Calu3 (cell line): ENCODE results near the gene PFKP. TPM values are rescaled to one million over a fixed set of nuclear protein-coding genes. Genes with fewer than 3 reads are reported as not detected.

Experiments
- Bru-seq: library from RNA; stranded (reverse); fragments of 400-500 nt; gene quantifications from one replicate; lab custom pipeline; 2021; lab: Mats Ljungman, UMichigan
- BruChase-seq, 2 experiments: library from RNA; stranded (reverse); fragments of 400-500 nt; gene quantifications; one replicate each; lab custom pipeline; 2021; lab: Mats Ljungman, UMichigan
- BruUV-seq: library from RNA; stranded (reverse); fragments of 400-500 nt; replicated peaks from 2 replicates; lab custom pipeline; 2021; lab: Mats Ljungman, UMichigan
- CTCF ChIA-PET: fragments of 300-600 bp; sonication (Branson Sonifier 250); formaldehyde crosslinking; loops from one replicate; lab custom pipeline; 2022; ENCODE audit warnings: antibody characterized with exemption; lab: Charles Lee
- DNase-seq: peaks from one replicate; pipeline ENCODE4 v3.0.0; 2022
- H3K27ac Mint-ChIP-seq: one replicate; pipeline ENCODE4 v1.8.0; 2022; ENCODE audit warnings: mixed read lengths; ENCODE audit not compliant: unreplicated experiment
- H3K27me3 Mint-ChIP-seq: one replicate; pipeline ENCODE4 v1.8.0; 2022; ENCODE audit warnings: mixed read lengths; ENCODE audit not compliant: unreplicated experiment
- H3K36me3 Mint-ChIP-seq: one replicate; pipeline ENCODE4 v1.8.0; 2022; ENCODE audit warnings: mild to moderate bottlenecking, moderate library complexity, mixed read lengths; ENCODE audit not compliant: insufficient read depth, unreplicated experiment
- H3K4me1 Mint-ChIP-seq: one replicate; pipeline ENCODE4 v1.8.0; 2022; ENCODE audit warnings: mild to moderate bottlenecking, low read depth, mixed read lengths; ENCODE audit not compliant: unreplicated experiment
- H3K4me3 Mint-ChIP-seq: one replicate; pipeline ENCODE4 v1.8.0; 2022; ENCODE audit warnings: mild to moderate bottlenecking, low read depth, moderate library complexity, mixed read lengths; ENCODE audit not compliant: unreplicated experiment
- H3K9me3 Mint-ChIP-seq: one replicate; pipeline ENCODE4 v1.8.0; 2022; ENCODE audit warnings: low read depth, mixed read lengths; ENCODE audit not compliant: unreplicated experiment
- intact Hi-C: fragments of 100-400 bp; cut with micrococcal nuclease; formaldehyde crosslinking; loops from one replicate; pipeline ENCODE4 v1.10.0; 2022; ENCODE audit not compliant: unreplicated experiment
- long read RNA-seq: library from polyadenylated mRNA; stranded (forward); transcript quantifications from one replicate; pipeline ENCODE4 v2.0.0, GENCODE V29; 2022
- total RNA-seq: library from RNA; stranded (reverse); gene quantifications from 2 replicates; pipeline ENCODE4 v1.2.3, GENCODE V29; 2022
- TF ChIP-seq, protein P1 (sequence below): fragments of 200-600 bp; IDR thresholded peaks from one replicate; pipeline ENCODE4 v1.8.0; 2022; ENCODE audit warnings: antibody characterized with exemption; ENCODE audit not compliant: unreplicated experiment

Gene PFKP
- 253 and 272 TPM in 2 replicates for total RNA-seq
- Bru-seq, nascent RNA: percentile 91 among the genes with signal in this experiment
- percentile 92 among the genes with signal in this experiment for BruChase-seq, experiment 1, labeled RNA remaining after a 6-hour chase
- BruChase-seq, experiment 2, labeled RNA remaining after a 2-hour chase: percentile 90 among the genes with signal in this experiment
- long read RNA-seq, transcript PFKP-201 (6 exons, 1,698 nt): minor isoform, 59 of 257 reads
- long read RNA-seq, transcript PFKP-203 (22 exons, 2,654 nt): major isoform, 150 of 257 reads
- long read RNA-seq, partial matches to known transcripts: 24 of 257 reads
- long read RNA-seq, other reads (novel, unspliced or antisense): 24 of 257 reads

DNA sequence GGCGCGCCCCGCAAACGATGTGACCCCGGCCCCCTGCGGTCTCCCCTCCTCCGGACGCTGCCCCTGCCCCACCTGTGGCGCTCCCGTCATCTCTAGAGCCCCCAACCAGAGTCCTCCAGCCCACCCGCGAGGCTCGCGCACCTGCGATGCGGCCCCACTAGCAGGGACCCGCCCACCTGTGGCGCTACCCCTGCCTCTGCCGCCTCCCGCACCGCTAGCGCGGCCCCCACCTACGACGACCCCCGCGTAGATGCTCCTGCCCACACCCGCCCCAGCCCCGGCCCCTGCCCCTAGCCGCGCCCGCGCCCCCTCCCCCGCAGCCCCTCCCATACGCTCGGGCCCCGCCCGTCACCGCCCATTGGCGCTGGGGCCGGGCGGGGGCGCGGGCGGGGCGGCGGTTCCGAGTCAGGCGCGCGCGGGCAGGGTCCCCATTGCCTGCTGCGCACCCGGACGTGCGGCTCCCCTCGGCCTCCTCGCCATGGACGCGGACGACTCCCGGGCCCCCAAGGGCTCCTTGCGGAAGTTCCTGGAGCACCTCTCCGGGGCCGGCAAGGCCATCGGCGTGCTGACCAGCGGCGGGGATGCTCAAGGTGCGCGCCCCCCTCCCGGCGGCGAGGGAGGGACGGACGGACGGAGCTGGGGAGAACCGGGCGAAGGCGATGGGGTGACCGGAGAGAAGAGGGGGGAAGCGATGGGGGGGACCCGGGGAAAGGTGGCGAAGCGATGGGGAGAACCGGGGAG lies at the start of gene PFKP:
Gene PFKP, plus strand, starts transcription at position 431 of the 741 bp plus-strand sequence. Its CDS starts 48 bp downstream, at position 479.
- TF ChIP-seq, protein P1, sequence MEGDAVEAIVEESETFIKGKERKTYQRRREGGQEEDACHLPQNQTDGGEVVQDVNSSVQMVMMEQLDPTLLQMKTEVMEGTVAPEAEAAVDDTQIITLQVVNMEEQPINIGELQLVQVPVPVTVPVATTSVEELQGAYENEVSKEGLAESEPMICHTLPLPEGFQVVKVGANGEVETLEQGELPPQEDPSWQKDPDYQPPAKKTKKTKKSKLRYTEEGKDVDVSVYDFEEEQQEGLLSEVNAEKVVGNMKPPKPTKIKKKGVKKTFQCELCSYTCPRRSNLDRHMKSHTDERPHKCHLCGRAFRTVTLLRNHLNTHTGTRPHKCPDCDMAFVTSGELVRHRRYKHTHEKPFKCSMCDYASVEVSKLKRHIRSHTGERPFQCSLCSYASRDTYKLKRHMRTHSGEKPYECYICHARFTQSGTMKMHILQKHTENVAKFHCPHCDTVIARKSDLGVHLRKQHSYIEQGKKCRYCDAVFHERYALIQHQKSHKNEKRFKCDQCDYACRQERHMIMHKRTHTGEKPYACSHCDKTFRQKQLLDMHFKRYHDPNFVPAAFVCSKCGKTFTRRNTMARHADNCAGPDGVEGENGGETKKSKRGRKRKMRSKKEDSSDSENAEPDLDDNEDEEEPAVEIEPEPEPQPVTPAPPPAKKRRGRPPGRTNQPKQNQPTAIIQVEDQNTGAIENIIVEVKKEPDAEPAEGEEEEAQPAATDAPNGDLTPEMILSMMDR: no peak
- peak; percentile 70 for DNase-seq
- Mint-ChIP-seq H3K27me3 (no peaks in the 10 kb centered on the region), H3K27ac (peak within 1 kb of the TSS; percentile 85), H3K4me3 (peak within 1 kb of the TSS; percentile 99), H3K36me3 (peaks cover 51% of the 10 kb centered on the region), H3K4me1 (peaks cover 29% of the 10 kb centered on the region), H3K9me3 (no peaks in the 10 kb centered on the region)
- BruUV-seq: no TSS peak
- CTCF ChIA-PET: interaction anchor here (0.6 to 0.9 kb wide), 3 partner anchors 22 to 313 kb away, joined by 3 to 4 read pairs (median 3); no protein-coding TSS in a partner anchor
- intact Hi-C loops: no loop called here

DNA sequence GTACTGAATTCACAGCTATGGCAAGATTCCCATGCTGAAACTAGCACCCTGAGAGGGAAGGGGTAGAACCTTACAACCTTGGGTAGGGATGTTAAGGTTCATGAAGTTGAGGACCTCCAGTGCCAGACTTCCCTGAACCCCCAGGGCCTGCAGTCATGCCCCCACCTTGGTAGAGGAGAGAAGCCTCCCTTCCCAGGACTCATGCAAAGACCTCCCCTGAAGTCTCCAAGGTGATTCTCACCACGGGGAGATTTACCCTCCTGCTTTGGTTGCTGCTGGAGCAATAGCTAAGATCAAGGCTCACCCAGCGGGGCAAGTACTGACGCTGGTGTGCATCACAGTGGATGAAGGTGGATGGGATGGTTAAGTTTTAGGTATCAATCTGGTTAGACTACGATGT lies 49.1 kb upstream of the PFKP start:
- H3K4me3 Mint-ChIP-seq: no peak overlapping the region
- intact Hi-C loops: no loop called here
- DNase-seq: no peak
- no peak overlapping the region for H3K27ac Mint-ChIP-seq
- peaks cover 79% of the 10 kb centered on the region for H3K27me3 Mint-ChIP-seq
- no peaks in the 10 kb centered on the region for H3K36me3 Mint-ChIP-seq
- TF ChIP-seq, protein P1: no peak
- CTCF ChIA-PET: no interaction called here
- BruUV-seq: no TSS peak
- H3K9me3 Mint-ChIP-seq: peaks cover 3% of the 10 kb centered on the region
- H3K4me1 Mint-ChIP-seq: no peaks in the 10 kb centered on the region

DNA sequence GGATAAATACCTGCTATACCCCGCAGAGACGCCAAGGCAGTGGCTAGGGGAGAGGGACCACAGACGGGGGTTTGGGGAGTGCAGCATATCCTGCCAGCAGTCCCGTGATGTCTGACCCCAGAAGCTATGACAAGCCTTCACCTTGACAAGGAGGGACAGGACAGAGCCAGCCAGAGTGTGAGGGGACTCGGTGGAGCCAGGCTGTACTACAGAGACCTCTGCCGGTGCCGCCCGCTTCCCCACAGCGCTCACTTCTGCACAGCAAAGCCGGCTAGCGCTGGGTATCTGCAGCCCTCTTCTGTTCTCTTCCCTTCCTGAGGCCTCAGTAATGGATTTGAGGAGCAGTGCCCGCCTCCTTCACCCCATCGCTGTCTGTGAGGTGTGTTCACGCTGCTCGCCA lies 47.0 kb upstream of the PFKP start:
- CTCF ChIA-PET: no interaction called here
- Mint-ChIP-seq H3K4me3 (no peak overlapping the region), H3K4me1 (no peaks in the 10 kb centered on the region), H3K9me3 (peaks cover 2% of the 10 kb centered on the region), H3K36me3 (no peaks in the 10 kb centered on the region), H3K27ac (no peak overlapping the region), H3K27me3 (peaks cover 66% of the 10 kb centered on the region)
- DNase-seq: no peak
- TF ChIP-seq, protein P1: no peak
- intact Hi-C loops: no loop called here
- BruUV-seq: no TSS peak

DNA sequence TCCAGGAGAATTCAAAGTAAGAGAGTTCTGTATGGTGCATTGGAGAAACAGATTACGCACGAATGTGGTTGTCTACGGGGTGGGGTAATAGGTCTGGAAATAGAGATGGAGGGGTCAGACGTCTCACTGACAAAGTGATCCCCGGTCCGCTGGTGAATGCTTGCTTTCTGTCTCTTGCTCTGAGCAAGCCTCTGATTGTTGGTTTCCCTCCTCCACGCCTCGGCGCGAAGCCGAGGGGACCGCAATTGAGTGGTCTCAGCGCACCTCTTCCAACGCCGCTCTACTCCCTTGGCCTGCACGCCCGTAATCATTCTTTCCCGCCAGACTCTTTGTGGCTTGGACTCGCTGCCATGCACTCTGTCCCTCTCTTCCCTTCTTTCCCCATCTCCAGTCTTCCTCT lies 46.5 kb upstream of the PFKP start:
- no peak for DNase-seq
- BruUV-seq: no TSS peak
- Mint-ChIP-seq H3K27ac (no peak overlapping the region), H3K36me3 (no peaks in the 10 kb centered on the region), H3K9me3 (peaks cover 2% of the 10 kb centered on the region), H3K4me1 (no peaks in the 10 kb centered on the region), H3K27me3 (peaks cover 60% of the 10 kb centered on the region), H3K4me3 (no peak overlapping the region)
- CTCF ChIA-PET: no interaction called here
- intact Hi-C loops: no loop called here
- TF ChIP-seq, protein P1: no peak
